GM15510 (cell line): ENCODE results near the gene BEND3.

Experiments used
- POLR2A ChIP-seq: IDR thresholded peaks from 3 replicates; pipeline ENCODE4 v1.6.1; 2011; ENCODE audit warnings: borderline replicate concordance; ENCODE audit not compliant: insufficient read length; ENCODE audit errors: extremely low read depth

BEND3 gene

GRCh38 chr6:107103082-107103481 is 12.2 kb downstream of the BEND3 start:
- no peak for TF ChIP-seq POLR2A

DNA sequence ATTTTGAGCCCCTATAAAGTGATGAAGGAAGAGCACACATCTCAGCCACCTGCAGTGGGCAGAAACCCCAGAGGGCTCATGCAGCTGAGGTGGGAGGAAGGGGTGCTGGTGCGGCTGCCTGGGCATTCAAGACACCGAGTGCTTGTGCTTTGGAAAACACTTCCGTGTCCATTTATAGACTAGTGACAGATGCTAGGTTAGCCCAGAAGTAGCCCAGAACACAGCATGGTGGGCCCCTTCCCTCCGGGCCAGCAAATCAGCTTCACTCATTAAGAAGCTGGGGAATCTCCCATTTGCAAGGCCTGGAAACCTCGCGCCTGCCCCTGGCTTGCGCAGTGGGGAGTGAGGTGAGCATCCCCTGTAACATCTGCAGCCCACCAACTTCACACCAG is 12.9 kb downstream of the BEND3 start:
- no peak for TF ChIP-seq POLR2A

DNA sequence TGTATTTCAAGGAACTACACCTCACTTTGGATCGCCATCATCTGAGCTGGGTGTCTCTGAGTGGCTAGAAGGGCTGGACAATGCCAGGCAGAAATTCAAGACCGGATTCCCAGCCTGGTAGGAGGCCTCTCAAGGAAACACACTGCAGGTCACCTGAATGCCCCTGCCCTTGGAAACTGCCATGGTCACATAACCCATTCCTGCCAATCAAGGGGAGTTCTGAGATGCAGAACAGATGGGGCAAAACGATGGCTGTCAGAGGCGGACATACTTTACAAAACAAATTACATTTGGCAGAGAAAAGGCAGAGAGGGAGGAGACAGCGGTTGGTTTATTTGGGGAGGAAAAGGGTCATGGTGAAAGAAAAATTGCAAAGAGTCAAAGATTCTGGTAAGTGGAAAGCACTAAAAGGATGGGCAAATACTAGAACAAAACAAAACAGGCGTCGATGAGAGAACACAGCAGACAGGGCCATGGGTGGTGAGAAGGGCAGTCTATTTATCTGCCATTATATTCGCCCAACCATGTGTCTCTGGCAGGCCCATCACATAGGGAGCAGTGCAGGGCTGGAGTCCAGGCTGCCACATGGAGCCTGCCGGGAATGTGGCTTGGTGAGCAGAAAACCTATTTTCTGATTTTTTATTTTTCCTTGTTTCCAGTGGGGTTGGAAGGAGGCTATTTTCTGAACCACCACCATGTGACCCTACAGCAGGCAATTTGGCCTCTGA is 13.5 kb downstream of the BEND3 start:
- TF ChIP-seq POLR2A, result no peak

GRCh38 chr6:107101211-107101610 is 14.1 kb downstream of the BEND3 start:
- no peak for TF ChIP-seq POLR2A

GRCh38 chr6:107098436-107099307 is 16.6 kb downstream of the BEND3 start:
- TF ChIP-seq POLR2A, result no peak

DNA sequence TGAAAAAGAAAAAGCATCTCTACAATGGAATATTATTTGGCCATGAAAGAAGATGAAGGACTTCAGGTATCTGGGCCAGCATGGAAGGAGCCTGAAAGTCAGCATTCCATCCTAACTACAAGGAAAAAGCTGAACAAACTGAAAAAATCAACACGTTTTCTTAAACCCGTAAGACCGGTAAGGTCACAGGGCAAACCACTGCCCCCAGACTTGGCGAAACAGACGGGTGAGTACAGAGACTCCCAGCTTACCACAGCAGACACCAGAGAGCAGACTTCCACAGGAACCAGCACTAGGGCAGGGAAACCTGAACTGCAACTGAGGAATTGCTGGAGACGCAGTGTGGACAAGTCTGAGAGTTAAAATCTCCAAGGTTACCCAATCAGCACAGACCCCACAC is 31.4 kb downstream of the BEND3 start:
- no peak for TF ChIP-seq POLR2A

GRCh38 chr6:107083047-107083768 is 32.1 kb downstream of the BEND3 start:
- no peak for TF ChIP-seq POLR2A

DNA sequence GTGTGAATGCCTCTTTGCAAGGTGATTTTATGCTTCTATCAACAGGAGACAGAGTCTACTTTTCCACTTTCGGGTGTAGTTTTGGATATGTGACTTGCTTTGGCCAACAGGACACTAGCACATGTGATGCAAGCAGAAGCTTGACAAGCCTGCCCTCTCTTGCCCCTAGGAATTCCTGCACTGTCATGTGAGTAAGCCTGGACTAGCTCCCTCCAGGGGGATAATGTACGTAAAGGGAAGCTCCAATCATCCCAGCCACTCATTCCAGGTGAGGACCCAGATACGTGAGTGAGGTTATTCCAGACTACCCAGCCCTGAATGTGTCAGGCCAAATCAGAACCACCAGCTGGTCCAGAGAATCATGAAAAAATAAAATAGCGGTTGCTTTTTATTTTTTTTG is 33.3 kb downstream of the BEND3 start:
- no peak for TF ChIP-seq POLR2A

DNA sequence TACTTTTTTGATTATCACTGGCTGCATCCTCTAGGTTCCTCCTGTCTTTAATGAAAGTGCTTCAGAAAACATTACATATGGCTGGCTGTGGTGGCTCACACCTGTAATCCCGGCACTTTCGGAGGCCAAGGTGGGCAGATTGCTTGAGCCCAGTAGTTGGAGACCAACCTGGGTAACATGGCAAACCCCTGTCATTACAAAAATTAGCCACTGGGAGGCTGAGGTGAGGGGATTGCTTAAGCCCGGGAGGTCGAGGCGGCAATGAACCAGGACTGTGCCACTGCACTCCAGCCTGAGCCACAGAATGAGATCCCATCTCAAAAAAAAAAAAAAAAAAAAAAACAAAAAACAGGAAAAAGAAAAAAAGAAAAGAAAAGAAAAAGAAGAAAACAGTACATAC is 35.3 kb downstream of the BEND3 start:
- TF ChIP-seq POLR2A, result no peak

- no peak for TF ChIP-seq POLR2A
Measured at GRCh38 chr6:107079429-107079828, 35.9 kb downstream of the BEND3 start.

DNA sequence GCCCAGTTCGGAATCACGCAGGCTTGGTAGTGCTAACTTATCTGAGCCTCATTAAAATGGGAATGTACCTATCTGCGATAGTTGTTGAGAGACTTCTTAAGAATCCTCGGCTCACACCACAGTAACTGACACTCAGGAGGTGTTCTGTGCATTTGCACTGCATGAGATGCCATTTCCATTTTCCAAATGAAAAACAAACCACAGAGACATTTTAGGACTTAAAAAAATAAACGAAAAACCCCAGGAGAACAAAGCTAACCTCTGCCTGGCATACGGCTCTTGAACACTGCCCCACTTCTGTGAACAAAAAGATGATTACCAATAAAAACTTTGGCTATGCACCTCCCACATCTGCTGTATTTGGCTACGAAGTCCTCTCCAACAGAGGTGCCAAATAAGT is 37.6 kb downstream of the BEND3 start:
- no peak for TF ChIP-seq POLR2A

DNA sequence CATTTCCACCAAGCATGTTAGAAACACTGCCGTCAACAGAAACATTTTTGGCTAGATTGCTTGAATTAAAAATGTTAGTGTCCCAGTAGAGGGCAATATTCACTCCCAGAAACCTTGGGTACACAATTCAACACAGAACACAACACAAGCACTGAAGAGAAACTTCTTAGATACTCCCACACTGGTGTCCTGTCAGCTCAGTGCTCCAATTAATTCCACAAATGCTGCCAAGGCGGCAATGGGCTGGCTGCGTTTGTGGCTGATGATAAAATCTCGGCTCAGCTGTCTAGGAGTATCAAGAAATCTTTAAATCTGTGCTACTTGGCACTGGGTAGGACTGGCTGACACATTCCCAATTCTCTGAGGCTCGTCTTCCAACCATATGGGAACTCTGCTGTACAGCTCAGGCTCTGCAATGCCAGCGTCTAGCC is 39.3 kb downstream of the BEND3 start:
- TF ChIP-seq POLR2A, result no peak

DNA sequence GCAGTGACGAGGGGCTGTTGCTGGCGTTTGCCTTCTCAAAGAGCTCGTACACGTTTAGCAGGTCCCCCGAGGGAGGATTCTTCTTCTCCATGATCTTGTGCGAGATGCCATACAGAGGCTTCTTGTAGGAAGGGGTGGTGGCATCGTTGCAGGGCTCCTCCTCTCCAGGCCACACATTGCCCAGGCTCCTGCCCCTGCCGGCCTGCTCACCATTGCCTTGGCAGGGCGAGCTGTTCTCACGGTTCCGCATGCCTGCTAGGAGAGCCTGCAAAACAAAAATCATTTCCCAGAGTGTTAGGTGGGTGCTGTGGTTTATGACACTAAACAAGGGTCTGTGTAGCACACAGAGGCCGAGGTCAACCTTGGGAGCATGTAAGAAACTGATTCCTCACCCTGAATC is 44.6 kb downstream of the BEND3 start:
- TF ChIP-seq POLR2A, result no peak

GRCh38 chr6:107069631-107070548 is 45.4 kb downstream of the BEND3 start:
- no peak for TF ChIP-seq POLR2A
